Measurements from ENCODE around the gene HYAL3.
"Not testable (repeated sequence)": the region's sequence is repeated elsewhere in the genome, so short reads cannot be mapped to it uniquely, and the experiment has no call there.

HYAL3 gene

DNA sequence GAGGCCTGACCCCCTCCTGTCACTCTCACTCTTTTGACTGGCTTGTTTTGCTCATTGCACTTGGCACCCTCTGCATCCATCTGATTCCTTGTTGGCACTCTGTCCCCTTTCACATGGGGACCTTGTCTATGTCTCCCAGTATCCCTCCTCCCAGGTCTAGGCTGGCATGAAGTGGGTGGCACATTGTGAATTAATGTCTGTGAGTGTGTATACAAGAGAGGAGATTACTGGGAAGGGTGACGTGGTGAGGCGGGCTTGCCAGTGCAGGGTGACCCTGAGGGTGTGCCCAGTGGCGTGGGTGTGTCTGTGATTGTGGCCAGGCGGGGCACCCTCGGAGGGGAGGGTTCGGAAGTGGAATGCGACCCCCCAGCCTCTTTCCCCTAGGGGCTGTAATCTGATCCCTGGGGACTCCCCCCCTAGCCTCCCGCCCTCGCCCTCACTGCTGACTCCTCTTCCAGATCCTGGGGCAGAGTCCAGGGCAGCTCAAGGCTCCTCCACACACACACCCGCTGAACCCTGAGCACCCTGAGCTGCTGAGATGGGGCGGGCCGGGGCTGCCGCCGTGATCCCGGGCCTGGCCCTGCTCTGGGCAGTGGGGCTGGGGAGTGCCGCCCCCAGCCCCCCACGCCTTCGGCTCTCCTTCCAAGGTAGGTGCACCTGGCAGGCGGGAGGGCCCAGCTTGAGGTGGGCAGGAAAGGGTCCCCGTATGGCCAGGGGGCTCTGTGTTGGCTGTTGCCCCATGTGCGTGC is 30.3 kb downstream of the HYAL3 start, which contains the start of gene SEMA3B:
TSS of gene SEMA3B (plus strand) at position 445 of the 749 bp plus-strand sequence. CDS start at position 539, 94 bp downstream.
- no peak for DNase-seq

DNA sequence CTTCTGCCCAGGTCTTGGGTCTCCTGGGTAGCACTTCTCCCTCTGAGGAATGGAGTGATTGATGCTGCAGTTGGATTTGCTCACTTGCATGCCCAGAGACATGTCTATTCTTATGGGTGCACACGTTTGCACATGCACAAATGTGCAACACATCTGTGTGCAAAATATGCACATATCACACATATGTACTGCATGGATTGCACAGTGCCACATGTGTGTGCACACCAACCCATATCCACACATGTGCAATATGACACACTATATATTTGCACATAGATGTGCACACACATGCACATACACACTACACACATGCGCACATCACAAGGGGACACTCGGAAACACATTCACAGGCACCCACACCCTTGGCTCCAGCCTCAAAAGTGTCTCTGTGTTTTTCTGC is 30.9 kb downstream of the HYAL3 start:
- no peak for DNase-seq

DNA sequence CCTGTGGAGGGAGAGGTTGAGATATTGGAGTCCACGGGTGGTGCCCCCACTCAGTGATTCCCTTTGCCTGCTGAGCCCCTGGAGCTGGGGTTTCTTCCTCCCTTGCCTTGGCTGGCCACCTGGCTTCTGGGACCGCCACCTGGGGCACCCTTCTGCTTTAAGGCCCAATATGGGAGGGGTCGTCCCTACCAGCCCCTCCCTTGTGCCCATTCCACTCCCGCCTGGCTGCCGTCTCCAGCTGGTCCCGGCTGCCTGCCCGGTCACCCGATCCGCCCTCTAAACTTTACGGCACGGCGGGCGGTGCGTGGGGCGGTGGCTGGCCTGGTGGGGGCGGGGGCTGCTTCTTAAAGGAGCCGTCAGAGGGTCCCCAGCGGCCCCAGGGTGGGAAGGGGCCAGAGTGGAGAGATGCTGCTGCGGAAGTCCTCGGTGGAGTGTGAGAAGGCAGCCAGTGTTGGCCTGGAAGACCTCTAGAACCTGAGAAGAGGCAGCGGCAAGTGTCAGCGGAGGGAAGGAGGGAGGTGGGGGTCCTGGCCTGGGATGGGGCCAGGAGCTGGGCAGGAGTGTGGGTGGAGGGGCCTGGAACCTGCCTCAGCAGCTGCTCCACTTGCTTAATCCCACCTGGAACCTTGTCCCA is 31.8 kb downstream of the HYAL3 start:
- no peak for DNase-seq

DNA sequence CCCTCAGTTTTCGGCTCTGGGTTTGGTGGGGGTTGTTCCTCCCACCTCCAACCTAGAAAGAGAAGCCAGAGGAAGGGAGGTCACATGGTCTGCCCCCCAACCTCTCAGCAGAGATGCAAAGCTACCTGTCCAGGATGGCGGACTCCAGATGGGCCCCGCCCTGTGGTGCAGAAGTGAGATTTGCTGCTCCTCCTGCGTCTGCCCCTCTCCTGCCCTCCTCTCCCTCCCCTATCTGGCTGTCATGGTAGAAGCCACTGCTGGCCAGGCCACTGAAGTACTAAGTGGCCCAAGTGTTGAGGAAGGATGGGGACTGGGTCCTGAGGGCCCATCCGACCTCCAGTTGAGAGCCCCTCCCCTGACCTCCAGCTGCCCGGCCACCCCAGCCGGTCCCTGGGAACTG is 32.4 kb downstream of the HYAL3 start:
- no peak for DNase-seq

- no peak for DNase-seq
Observed at GRCh38 chr3:50266017-50266416, 33.2 kb downstream of the HYAL3 start.

- DNase-seq: no peak
Observed at GRCh38 chr3:50265571-50265970, 33.6 kb downstream of the HYAL3 start.

DNA sequence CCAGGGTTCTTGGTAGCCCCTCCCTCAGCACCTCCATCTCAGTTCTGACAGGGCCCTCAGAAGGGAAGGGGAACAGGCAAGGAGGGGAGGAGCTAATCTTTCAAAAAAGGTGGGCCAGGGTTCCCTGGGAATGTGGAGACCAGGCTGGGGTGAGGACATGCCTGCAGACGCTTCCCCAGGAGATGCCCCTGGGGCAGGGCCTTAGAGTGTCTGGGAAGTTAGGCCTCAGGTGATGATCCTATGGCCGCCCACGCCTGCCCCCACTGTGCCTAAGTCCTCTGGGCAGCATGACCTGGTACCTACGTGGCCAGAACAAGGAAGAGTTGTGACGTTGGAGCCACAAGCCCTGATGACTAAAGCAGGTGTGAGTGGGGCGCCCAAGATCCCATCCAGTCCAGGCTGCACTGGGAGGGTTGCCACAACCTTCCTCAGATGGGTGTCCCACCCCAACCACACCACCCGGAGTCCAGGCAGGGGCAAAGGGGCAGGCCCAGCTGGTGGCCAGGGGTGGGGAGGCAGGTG is 34.2 kb downstream of the HYAL3 start:
- DNase-seq: no peak

GRCh38 chr3:50264383-50264963 is 34.7 kb downstream of the HYAL3 start:
- peak; percentile 100 for DNase-seq

GRCh38 chr3:50263478-50264382 is 35.5 kb downstream of the HYAL3 start:
- no peak for DNase-seq

GRCh38 chr3:50262778-50263177 is 36.4 kb downstream of the HYAL3 start:
- no peak for DNase-seq

GRCh38 chr3:50262200-50262599 is 37.0 kb downstream of the HYAL3 start:
- not testable (repeated sequence) for DNase-seq

- DNase-seq: no peak
Observed at GRCh38 chr3:50261505-50261904, 37.7 kb downstream of the HYAL3 start.

GRCh38 chr3:50260942-50261441 is 38.2 kb downstream of the HYAL3 start:
- no peak for DNase-seq

GRCh38 chr3:50260027-50260941 is 38.9 kb downstream of the HYAL3 start:
- peak; percentile 98 for DNase-seq

- DNase-seq: no peak
Observed at GRCh38 chr3:50259432-50260026, 39.7 kb downstream of the HYAL3 start.

GRCh38 chr3:50258979-50259378 is 40.2 kb downstream of the HYAL3 start:
- no peak for DNase-seq

DNA sequence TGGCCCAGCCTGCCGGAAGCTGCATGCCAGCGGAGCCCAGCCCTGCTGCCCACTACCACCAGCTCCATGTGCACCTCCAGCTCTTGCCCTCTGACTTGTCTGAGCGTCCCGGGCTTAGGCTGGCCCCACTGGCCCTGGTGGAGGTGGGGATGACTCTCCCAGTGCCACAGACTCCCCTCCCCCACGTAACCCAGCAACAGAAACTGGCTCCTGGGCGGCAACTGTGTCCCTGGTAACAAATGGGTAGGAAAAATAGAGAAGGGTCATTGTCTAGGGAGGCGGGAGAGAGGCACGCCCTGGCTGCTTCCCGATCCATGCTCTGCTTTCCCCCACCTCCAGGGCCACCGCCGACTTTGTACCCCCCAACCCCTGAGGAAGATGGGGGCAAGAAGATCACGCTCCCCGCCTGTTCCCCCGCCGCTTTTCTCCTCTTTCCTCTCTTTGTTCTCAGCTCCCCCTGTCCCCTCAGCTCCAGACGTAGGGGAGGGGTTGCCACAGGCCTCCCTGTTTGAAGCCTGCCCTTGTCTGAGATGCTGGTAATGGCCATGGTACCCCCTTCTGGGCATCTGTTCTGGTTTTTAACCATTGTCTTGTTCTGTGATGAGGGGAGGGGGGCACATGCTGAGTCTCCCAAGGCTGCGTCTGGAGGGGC is 41.0 kb downstream of the HYAL3 start:
- DNase-seq: no peak

DNA sequence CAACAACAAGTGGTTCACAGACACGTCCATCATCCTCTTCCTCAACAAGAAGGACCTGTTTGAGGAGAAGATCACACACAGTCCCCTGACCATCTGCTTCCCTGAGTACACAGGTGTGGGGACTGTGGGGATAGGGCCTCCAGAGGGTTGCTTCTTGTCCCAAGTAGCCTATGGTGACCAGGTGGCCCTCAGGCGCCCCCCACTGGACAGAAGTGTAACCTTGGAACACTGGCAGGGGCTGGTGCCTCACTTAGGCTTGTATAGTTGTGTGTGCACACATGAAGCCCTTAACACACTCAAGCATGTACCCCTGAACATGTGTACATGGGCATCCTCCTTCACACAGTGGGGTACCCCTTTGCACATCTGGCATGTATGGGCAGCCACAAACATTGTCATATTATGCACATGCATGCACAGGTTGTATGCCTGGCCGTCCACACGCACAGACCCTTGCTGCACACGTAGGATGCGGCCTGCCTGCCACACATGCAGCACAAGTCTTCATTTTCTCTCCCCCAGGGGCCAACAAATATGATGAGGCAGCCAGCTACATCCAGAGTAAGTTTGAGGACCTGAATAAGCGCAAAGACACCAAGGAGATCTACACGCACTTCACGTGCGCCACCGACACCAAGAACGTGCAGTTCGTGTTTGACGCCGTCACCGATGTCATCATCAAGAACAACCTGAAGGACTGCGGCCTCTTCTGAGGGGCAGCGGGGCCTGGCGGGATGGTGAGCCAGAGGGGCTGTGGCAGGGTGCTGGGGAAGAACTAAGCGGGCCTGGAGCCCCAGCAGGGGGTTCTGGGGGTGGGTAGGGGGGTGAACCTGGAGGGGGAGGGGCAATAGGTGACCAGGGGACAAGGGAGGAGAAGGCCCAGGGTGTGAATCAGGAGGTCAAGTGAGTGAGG is 42.0 kb downstream of the HYAL3 start:
- DNase-seq: peak; percentile 81

DNA sequence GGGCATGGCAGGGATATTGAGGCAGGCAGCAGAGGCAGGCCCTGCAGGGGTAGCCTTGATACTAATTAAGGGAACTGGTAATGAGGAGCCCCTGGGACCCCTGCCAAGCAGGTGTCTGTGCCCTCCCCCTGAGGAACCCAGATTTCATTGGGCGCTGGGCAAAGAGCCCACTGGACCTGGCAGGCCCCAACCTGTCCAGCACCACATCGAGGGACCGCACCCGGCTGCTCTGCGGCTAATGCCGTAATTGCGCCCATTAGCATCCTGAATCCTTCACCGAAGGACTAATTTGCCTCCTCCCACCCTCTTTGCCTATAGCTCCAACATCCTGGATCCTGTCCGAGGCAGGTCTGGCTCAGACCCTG is 44.0 kb downstream of the HYAL3 start:
- no peak for DNase-seq

Data from islet precursor cell (in vitro differentiated cells).